Panc1 (cell line): ENCODE results near the gene ALX3. TPM values are rescaled to one million over a fixed set of nuclear protein-coding genes. Genes with fewer than 3 reads are reported as not detected.
A peak's percentile ranks its signal among the peaks of the same experiment; 100 is the strongest.
"Not testable (repeated sequence)": the region's sequence is repeated elsewhere in the genome, so short reads cannot be mapped to it uniquely, and the experiment has no call there.

Experiments
- ATAC-seq: fragments of 200-7000 bp; cut with Tn5 transposase; 2 replicates; pipeline ENCODE4 v1.9.1; 2020; ENCODE audit warnings: mild to moderate bottlenecking, moderate library complexity
- BruUV-seq: library from RNA; stranded (reverse); fragments of 400-500 nt; replicated peaks from 2 replicates; lab custom pipeline; 2021; lab: Mats Ljungman, UMichigan
- CTCF ChIA-PET: fragments of 300-600 bp; sonication (Branson Sonifier 250); formaldehyde crosslinking; loops from one replicate; lab custom pipeline; 2022; ENCODE audit warnings: antibody characterized with exemption; lab: Charles Lee
- POLR2A ChIA-PET: fragments of 300-600 bp; sonication (Branson Sonifier 250); formaldehyde crosslinking; loops from one replicate; lab custom pipeline; 2022; ENCODE audit warnings: antibody characterized with exemption; lab: Charles Lee
- DNase-seq: peaks from one replicate; pipeline ENCODE4 v3.0.0-alpha.2; 2010; ENCODE audit warnings: low read depth, low spot score
- H3K27ac ChIP-seq: 2 replicates; pipeline ENCODE4 v1.5.1; 2011; ENCODE audit warnings: mild to moderate bottlenecking, low read length, inconsistent platforms
- H3K27me3 ChIP-seq: fragments of 200-500 bp; sonication (Bioruptor generic); 2 replicates; pipeline ENCODE4 v1.6.0; 2014; ENCODE audit warnings: low read length, inconsistent platforms; ENCODE audit not compliant: control insufficient read depth, insufficient read depth
- H3K36me3 ChIP-seq: fragments of 200-500 bp; sonication (Bioruptor generic); 2 replicates; pipeline ENCODE4 v1.5.1; 2014; ENCODE audit warnings: inconsistent platforms, mild to moderate bottlenecking, low read length, moderate library complexity; ENCODE audit not compliant: control insufficient read depth, insufficient read depth
- H3K4me1 ChIP-seq: 2 replicates; pipeline ENCODE4 v1.5.1; 2011; ENCODE audit warnings: inconsistent platforms, mild to moderate bottlenecking, low read length, moderate library complexity; ENCODE audit not compliant: control insufficient read depth, insufficient read depth
- H3K4me3 ChIP-seq, 2 experiments: 2 replicates each; pipeline ENCODE4 v1.5.1; 2011 to 2012; ENCODE audit warnings: low read depth in 2 of 2, low read length in 2 of 2, mild to moderate bottlenecking in 2 of 2, inconsistent platforms in 1 of 2, moderate library complexity in 1 of 2
- H3K9me3 ChIP-seq: fragments of 200-500 bp; sonication (Bioruptor generic); 2 replicates; pipeline ENCODE4 v1.5.1; 2014; ENCODE audit warnings: low read depth, mild to moderate bottlenecking, inconsistent platforms, low read length, moderate library complexity; ENCODE audit not compliant: control insufficient read depth, insufficient read depth
- POLR2AphosphoS5 ChIP-seq: IDR thresholded peaks from 2 replicates; pipeline ENCODE4 v1.6.1; 2012; ENCODE audit warnings: mild to moderate bottlenecking, low read depth, low read length, moderate library complexity
- SIN3A ChIP-seq: IDR thresholded peaks from 2 replicates; pipeline ENCODE4 v1.6.1; 2012; ENCODE audit warnings: low read depth, mild to moderate bottlenecking, low read length, moderate library complexity, borderline replicate concordance; ENCODE audit not compliant: insufficient read depth
- TCF7L2 ChIP-seq: IDR thresholded peaks from 2 replicates; pipeline ENCODE4 v1.6.1; 2011; ENCODE audit warnings: mild to moderate bottlenecking, low read depth, low read length, inconsistent platforms
- in situ Hi-C: cut with HindIII; loops from 2 replicates; pipeline ENCODE4 v1.10.0; 2016; ENCODE audit warnings: low sequenced_read_pairs, low pct_unique_long_range_greater_than_20kb
- intact Hi-C: fragments of 100-400 bp; cut with micrococcal nuclease; formaldehyde crosslinking; loops from one replicate; pipeline ENCODE4 v1.10.0; 2022; ENCODE audit not compliant: unreplicated experiment
- total RNA-seq: library from RNA; stranded (reverse); gene quantifications from one replicate; pipeline ENCODE4 v1.2.1, GENCODE V29; 2021; ENCODE audit not compliant: unreplicated experiment
- TF ChIP-seq, protein P1 (sequence below): fragments of 450-650 bp; IDR thresholded peaks from 2 replicates; pipeline ENCODE4 v1.5.1; 2017; ENCODE audit warnings: mild to moderate bottlenecking
- TF ChIP-seq, protein P2 (sequence below), 2 experiments: IDR thresholded peaks; 2 replicates each; pipeline ENCODE4 v1.6.1; 2011 to 2012; ENCODE audit warnings: low read depth in 2 of 2, control low read depth in 1 of 2, low read length in 1 of 2, mild to moderate bottlenecking in 1 of 2, moderate library complexity in 1 of 2; ENCODE audit not compliant: insufficient read depth in 1 of 2

ALX3 gene
- total RNA-seq, 1 experiment from 2014 or later, result not detected

DNA sequence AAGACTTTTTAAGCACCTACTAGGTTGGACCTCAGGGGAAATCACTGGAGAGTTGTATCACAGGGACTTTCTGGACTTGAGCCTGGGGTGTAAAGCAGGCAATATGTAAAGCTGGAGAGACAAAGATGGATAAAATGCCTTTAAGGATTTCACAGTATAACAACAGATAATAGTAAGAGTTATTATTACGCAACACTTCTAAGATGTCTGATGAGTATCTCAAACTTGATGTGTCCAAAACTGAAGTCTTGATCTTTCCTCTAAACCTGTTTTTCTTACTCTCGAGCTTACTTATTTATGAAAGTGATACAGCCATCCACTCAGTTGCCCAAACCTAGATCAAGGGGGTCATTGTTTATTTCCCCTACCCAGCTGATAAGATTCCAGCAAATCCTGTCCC, 38.1 kb downstream of the ALX3 start:
- Histone ChIP-seq H3K27me3 (no peaks in the 10 kb centered on the region), H3K4me1 (peaks cover 14% of the 10 kb centered on the region), H3K9me3 (no peaks in the 10 kb centered on the region), H3K4me3 (no peak overlapping the region), H3K36me3 (no peaks in the 10 kb centered on the region; the same call in 1 of the 2 replicates), H3K27ac (no peak overlapping the region)
- ATAC-seq, result no peak
- TF ChIP-seq, protein P1, sequence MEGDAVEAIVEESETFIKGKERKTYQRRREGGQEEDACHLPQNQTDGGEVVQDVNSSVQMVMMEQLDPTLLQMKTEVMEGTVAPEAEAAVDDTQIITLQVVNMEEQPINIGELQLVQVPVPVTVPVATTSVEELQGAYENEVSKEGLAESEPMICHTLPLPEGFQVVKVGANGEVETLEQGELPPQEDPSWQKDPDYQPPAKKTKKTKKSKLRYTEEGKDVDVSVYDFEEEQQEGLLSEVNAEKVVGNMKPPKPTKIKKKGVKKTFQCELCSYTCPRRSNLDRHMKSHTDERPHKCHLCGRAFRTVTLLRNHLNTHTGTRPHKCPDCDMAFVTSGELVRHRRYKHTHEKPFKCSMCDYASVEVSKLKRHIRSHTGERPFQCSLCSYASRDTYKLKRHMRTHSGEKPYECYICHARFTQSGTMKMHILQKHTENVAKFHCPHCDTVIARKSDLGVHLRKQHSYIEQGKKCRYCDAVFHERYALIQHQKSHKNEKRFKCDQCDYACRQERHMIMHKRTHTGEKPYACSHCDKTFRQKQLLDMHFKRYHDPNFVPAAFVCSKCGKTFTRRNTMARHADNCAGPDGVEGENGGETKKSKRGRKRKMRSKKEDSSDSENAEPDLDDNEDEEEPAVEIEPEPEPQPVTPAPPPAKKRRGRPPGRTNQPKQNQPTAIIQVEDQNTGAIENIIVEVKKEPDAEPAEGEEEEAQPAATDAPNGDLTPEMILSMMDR, result no peak
- TF ChIP-seq TCF7L2, result no peak
- TF ChIP-seq, protein P2, sequence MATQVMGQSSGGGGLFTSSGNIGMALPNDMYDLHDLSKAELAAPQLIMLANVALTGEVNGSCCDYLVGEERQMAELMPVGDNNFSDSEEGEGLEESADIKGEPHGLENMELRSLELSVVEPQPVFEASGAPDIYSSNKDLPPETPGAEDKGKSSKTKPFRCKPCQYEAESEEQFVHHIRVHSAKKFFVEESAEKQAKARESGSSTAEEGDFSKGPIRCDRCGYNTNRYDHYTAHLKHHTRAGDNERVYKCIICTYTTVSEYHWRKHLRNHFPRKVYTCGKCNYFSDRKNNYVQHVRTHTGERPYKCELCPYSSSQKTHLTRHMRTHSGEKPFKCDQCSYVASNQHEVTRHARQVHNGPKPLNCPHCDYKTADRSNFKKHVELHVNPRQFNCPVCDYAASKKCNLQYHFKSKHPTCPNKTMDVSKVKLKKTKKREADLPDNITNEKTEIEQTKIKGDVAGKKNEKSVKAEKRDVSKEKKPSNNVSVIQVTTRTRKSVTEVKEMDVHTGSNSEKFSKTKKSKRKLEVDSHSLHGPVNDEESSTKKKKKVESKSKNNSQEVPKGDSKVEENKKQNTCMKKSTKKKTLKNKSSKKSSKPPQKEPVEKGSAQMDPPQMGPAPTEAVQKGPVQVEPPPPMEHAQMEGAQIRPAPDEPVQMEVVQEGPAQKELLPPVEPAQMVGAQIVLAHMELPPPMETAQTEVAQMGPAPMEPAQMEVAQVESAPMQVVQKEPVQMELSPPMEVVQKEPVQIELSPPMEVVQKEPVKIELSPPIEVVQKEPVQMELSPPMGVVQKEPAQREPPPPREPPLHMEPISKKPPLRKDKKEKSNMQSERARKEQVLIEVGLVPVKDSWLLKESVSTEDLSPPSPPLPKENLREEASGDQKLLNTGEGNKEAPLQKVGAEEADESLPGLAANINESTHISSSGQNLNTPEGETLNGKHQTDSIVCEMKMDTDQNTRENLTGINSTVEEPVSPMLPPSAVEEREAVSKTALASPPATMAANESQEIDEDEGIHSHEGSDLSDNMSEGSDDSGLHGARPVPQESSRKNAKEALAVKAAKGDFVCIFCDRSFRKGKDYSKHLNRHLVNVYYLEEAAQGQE (IDR thresholded peaks at IDR 0.05; ENCODE audit: insufficient read depth in 1 of 2, low read depth in 2 of 2, low read length in 1 of 2), result no peak
- no peak for TF ChIP-seq SIN3A
- TF ChIP-seq POLR2AphosphoS5, result no peak
- no peak for DNase-seq
- POLR2A ChIA-PET, result no interaction called here
- in situ Hi-C loops, result no loop called here
- no TSS peak for BruUV-seq
- intact Hi-C loops, result no loop called here
- CTCF ChIA-PET, result no interaction called here

DNA sequence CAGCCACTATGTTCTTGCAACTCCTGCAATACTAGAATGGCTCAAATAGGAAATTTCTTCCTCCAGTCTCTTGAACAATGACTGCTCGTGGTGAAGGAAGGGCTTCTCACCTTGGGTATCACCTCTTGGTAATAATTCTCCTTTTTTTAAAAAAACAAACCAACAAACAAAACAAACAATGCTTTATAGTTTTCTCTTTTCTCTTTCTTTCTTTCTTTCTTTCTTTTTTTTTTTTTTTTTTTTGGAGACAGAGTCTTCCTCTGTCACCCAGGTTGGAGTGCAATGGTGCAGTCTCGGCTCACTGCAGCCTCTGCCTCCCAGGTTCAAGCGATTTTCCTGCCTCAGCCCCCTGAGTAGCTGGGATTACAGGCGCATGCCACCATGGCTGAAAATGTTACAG, 39.8 kb downstream of the ALX3 start:
- ChIA-PET POLR2A (interaction anchor here (0.7 kb wide), 1 partner anchor 502 kb away, joined by 11 read pairs; no protein-coding TSS in a partner anchor), CTCF (interaction anchor here (0.6 kb wide), 1 partner anchor 23 kb away, joined by 5 read pairs; no protein-coding TSS in a partner anchor)
- H3K9me3 ChIP-seq, H3K27me3 ChIP-seq, DNase-seq, intact Hi-C loops, H3K36me3 ChIP-seq, ATAC-seq, in situ Hi-C loops, BruUV-seq: not testable (repeated sequence)
- Histone ChIP-seq H3K4me3 (peak overlapping the region; percentile 18 to 41; a peak in 3 of 4 replicates), H3K4me1 (peaks cover 14% of the 10 kb centered on the region), H3K27ac (peak overlapping the region; percentile 59)

DNA sequence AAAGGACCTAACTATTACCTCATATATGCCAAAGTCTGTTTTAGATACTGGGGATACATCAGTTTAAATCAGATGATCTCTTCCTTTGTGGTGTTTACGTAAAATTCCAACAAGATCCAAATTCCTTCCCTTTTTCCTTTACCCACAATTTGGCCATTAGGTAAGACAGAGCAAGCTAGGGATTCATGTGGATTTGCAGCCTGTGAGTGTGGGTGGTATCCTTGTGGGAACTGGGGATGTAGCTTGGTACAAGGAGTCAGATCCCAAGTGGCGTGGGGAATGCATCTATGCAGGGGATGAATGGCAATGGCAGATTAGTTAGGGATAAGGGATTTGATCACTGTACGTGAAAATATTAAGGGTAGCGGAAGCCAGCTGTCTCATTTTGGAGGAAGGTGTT, 45.9 kb downstream of the ALX3 start:
- no peak for TF ChIP-seq SIN3A
- no peak for TF ChIP-seq TCF7L2
- TF ChIP-seq, protein P1, result no peak
- TF ChIP-seq, protein P2 (IDR thresholded peaks at IDR 0.05; ENCODE audit: insufficient read depth in 1 of 2, low read depth in 2 of 2, low read length in 1 of 2), result no peak
- TF ChIP-seq POLR2AphosphoS5, result 0 out of 2 replicates have a peak, but pooled peaks have one; percentile 6
- no TSS peak for BruUV-seq

More for the DNA sequence above, 45.9 kb downstream of the ALX3 start:
- ChIA-PET POLR2A (no interaction called here), CTCF (no interaction called here)
- Histone ChIP-seq H3K4me3 (no peak overlapping the region), H3K4me1 (no peaks in the 10 kb centered on the region), H3K27me3 (no peaks in the 10 kb centered on the region), H3K36me3 (peaks cover 24% of the 10 kb centered on the region), H3K9me3 (no peaks in the 10 kb centered on the region), H3K27ac (no peak overlapping the region)
- in situ Hi-C loops (no loop called here), intact Hi-C loops (no loop called here)
- DNase-seq (no peak), ATAC-seq (no peak)
